H1 (cell line): ENCODE measurements around the gene GRIN2C. TPM values are rescaled to one million over a fixed set of nuclear protein-coding genes. Genes with fewer than 3 reads are reported as not detected.

ENCODE experiments used
- CTCF ChIA-PET: fragments of 300-600 bp; sonication (Branson Sonifier 250); formaldehyde crosslinking; loops from one replicate; lab custom pipeline; 2021; ENCODE audit not compliant: partially characterized antibody; lab: Charles Lee
- POLR2A ChIA-PET: fragments of 300-600 bp; sonication (Branson Sonifier 250); formaldehyde crosslinking; loops from one replicate; lab custom pipeline; 2021; ENCODE audit warnings: inconsistent platforms; ENCODE audit not compliant: partially characterized antibody; lab: Charles Lee
- DNase-seq, 2 experiments: peaks; one replicate each; pipeline versions ENCODE4 v3.0.0 to v3.0.0-alpha.2; 2010 to 2022; ENCODE audit warnings: low spot score in 2 of 2, low read depth in 1 of 2, mixed read lengths in 1 of 2
- FAIRE-seq: peaks from 2 replicates; lab custom pipeline; 2011; peaks lifted over from hg19 to GRCh38; lab: Jason Lieb, UNC
- H2AFZ ChIP-seq: 2 replicates; pipeline ENCODE4 v1.8.1; 2012; ENCODE audit warnings: low read length, inconsistent platforms
- H2AK5ac ChIP-seq: 2 replicates; pipeline ENCODE4 v1.6.1; 2013; ENCODE audit warnings: low read depth, low read length
- H2BK120ac ChIP-seq: replicated peaks from 2 replicates; pipeline ENCODE3; 2013; ENCODE audit warnings: low read depth, low read length, inconsistent platforms
- H2BK12ac ChIP-seq: 2 replicates; pipeline ENCODE4 v1.6.1; 2013; ENCODE audit warnings: low read depth, low read length
- H2BK15ac ChIP-seq: 2 replicates; pipeline ENCODE4 v1.6.1; 2013; ENCODE audit warnings: low read length
- H2BK20ac ChIP-seq: 2 replicates; pipeline ENCODE4 v1.6.1; 2013; ENCODE audit warnings: low read length
- H2BK5ac ChIP-seq: 2 replicates; pipeline ENCODE4 v1.6.1; 2013; ENCODE audit warnings: low read depth, low read length
- H3K14ac ChIP-seq: 2 replicates; pipeline ENCODE4 v1.6.1; 2013; ENCODE audit warnings: inconsistent platforms; ENCODE audit not compliant: insufficient read length
- H3K18ac ChIP-seq: 2 replicates; pipeline ENCODE4 v1.6.1; 2013; ENCODE audit warnings: low read length; ENCODE audit errors: extremely low read depth
- H3K23ac ChIP-seq: 2 replicates; pipeline ENCODE4 v1.6.1; 2013; ENCODE audit warnings: inconsistent platforms; ENCODE audit not compliant: insufficient read length
- H3K23me2 ChIP-seq: 2 replicates; pipeline ENCODE4 v1.6.1; 2013; ENCODE audit warnings: low read depth, low read length
- H3K27ac ChIP-seq: 2 replicates; pipeline ENCODE4 v1.6.1; 2011; ENCODE audit warnings: low read depth, low read length, inconsistent platforms
- H3K27me3 ChIP-seq, 4 experiments: replicated peaks in 1 of 4; 1 replicate in 1 of 4; 2 replicates in 3 of 4; pipeline versions ENCODE4 v1.6.1 to v1.8.1; 2011 to 2013; ENCODE audit warnings: low read length in 3 of 4, mild to moderate bottlenecking in 3 of 4, inconsistent platforms in 2 of 4, mixed read lengths in 2 of 4, moderate library complexity in 1 of 4; ENCODE audit not compliant: control insufficient read depth in 3 of 4, insufficient read depth in 3 of 4; ENCODE audit errors: extremely low read depth in 1 of 4
- H3K36me3 ChIP-seq, 4 experiments: 2 replicates each; pipeline versions ENCODE4 v1.6.1 to v1.8.1; 2011 to 2013; ENCODE audit warnings: mild to moderate bottlenecking in 4 of 4, low read length in 3 of 4, moderate library complexity in 2 of 4, control low read depth in 1 of 4, inconsistent platforms in 1 of 4; ENCODE audit not compliant: insufficient read depth in 4 of 4, control insufficient read depth in 2 of 4
- H3K4ac ChIP-seq: replicated peaks from 2 replicates; pipeline ENCODE3; 2013; ENCODE audit warnings: low read length, low read depth, mixed read lengths, inconsistent platforms; ENCODE audit not compliant: insufficient read length
- H3K4me1 ChIP-seq, 4 experiments: replicated peaks in 1 of 4; 1 replicate in 1 of 4; 2 replicates in 3 of 4; pipeline versions ENCODE4 v1.6.1 to v1.8.1; 2011 to 2013; ENCODE audit warnings: low read length in 3 of 4, inconsistent platforms in 2 of 4, mixed read lengths in 1 of 4; ENCODE audit not compliant: insufficient read depth in 4 of 4, control insufficient read depth in 3 of 4
- H3K4me2 ChIP-seq, 2 experiments: 2 replicates each; pipeline versions ENCODE4 v1.6.1 to v1.8.1; 2011 to 2013; ENCODE audit warnings: low read depth in 2 of 2, low read length in 2 of 2, control low read depth in 1 of 2, inconsistent platforms in 1 of 2, mild to moderate bottlenecking in 1 of 2; ENCODE audit not compliant: insufficient read depth in 1 of 2
- H3K4me3 ChIP-seq, 4 experiments: fragments of 200-600, 300-600 bp in 1 of 4; sonication (generic), shearing (Covaris generic), sonication (Bioruptor Twin) in 1 of 4; 2 replicates each; pipeline versions ENCODE4 v1.5.1 to v1.8.1; 2011 to 2016; ENCODE audit warnings: low read length in 4 of 4, low read depth in 3 of 4, control low read depth in 2 of 4, inconsistent platforms in 2 of 4, mild to moderate bottlenecking in 2 of 4, mixed read lengths in 1 of 4, moderate library complexity in 1 of 4; ENCODE audit not compliant: insufficient read depth in 2 of 4; ENCODE audit errors: extremely low read depth in 1 of 4
- H3K56ac ChIP-seq: replicated peaks from 2 replicates; pipeline ENCODE3; 2013; ENCODE audit warnings: low read depth, mild to moderate bottlenecking, mixed read lengths, low read length, inconsistent platforms; ENCODE audit not compliant: insufficient read length
- H3K79me1 ChIP-seq: 2 replicates; pipeline ENCODE4 v1.6.1; 2013; ENCODE audit warnings: low read depth, low read length, control low read depth
- H3K79me2 ChIP-seq, 2 experiments: 2 replicates each; pipeline versions ENCODE4 v1.6.1 to v1.8.1; 2012 to 2013; ENCODE audit warnings: low read length in 2 of 2, mild to moderate bottlenecking in 2 of 2, inconsistent platforms in 1 of 2; ENCODE audit not compliant: insufficient read depth in 2 of 2, control insufficient read depth in 1 of 2
- H3K9ac ChIP-seq, 4 experiments: replicated peaks in 1 of 4; 1 replicate in 1 of 4; 2 replicates in 3 of 4; pipeline versions ENCODE4 v1.6.1 to v1.8.1; 2011 to 2013; ENCODE audit warnings: low read depth in 3 of 4, low read length in 3 of 4, control low read depth in 2 of 4, mild to moderate bottlenecking in 2 of 4, moderate library complexity in 2 of 4, inconsistent platforms in 1 of 4; ENCODE audit errors: extremely low read depth in 1 of 4
- H3K9me3 ChIP-seq, 2 experiments: 2 replicates each; pipeline versions ENCODE4 v1.6.1 to v1.8.1; 2012 to 2013; ENCODE audit warnings: mild to moderate bottlenecking in 2 of 2, moderate library complexity in 2 of 2, control low read depth in 1 of 2, inconsistent platforms in 1 of 2, low read depth in 1 of 2, low read length in 1 of 2, mixed read lengths in 1 of 2; ENCODE audit not compliant: insufficient read depth in 2 of 2
- H4K20me1 ChIP-seq, 2 experiments: replicated peaks in 1 of 2; 2 replicates each; pipeline versions ENCODE3 to v1.8.1; 2011 to 2013; ENCODE audit warnings: inconsistent platforms in 2 of 2, low read length in 2 of 2, mild to moderate bottlenecking in 1 of 2; ENCODE audit not compliant: insufficient read depth in 2 of 2, control insufficient read depth in 1 of 2
- H4K5ac ChIP-seq: 2 replicates; pipeline ENCODE4 v1.6.1; 2013; ENCODE audit warnings: low read length, low read depth, mixed read lengths, inconsistent platforms; ENCODE audit not compliant: insufficient read length
- H4K8ac ChIP-seq: 2 replicates; pipeline ENCODE4 v1.8.0; 2013; ENCODE audit warnings: mild to moderate bottlenecking, moderate library complexity, low read length, inconsistent platforms; ENCODE audit not compliant: insufficient read depth; ENCODE audit errors: extremely low read depth
- H4K91ac ChIP-seq: replicated peaks from 2 replicates; pipeline ENCODE3; 2013; ENCODE audit warnings: low read length, mixed read lengths, inconsistent platforms; ENCODE audit not compliant: insufficient read length
- CTBP2 ChIP-seq: IDR thresholded peaks from 2 replicates; pipeline ENCODE4 v1.7.0; 2011; ENCODE audit warnings: borderline replicate concordance, mild to moderate bottlenecking, moderate library complexity, mixed read lengths, low read length; ENCODE audit not compliant: insufficient read depth, insufficient read length
- GTF2F1 ChIP-seq: IDR thresholded peaks from 2 replicates; pipeline ENCODE4 v1.6.1; 2012; ENCODE audit warnings: low read depth, low read length, improper control_type of control experiment, borderline replicate concordance
- HDAC6 ChIP-seq: IDR thresholded peaks from one replicate; pipeline ENCODE4 v1.7.1; 2012; ENCODE audit warnings: low read depth, mild to moderate bottlenecking, inconsistent platforms, low read length, moderate library complexity
- POLR2A ChIP-seq, 2 experiments: IDR thresholded peaks; 1 replicate in 1 of 2; 2 replicates in 1 of 2; pipeline ENCODE4 v1.6.1; 2011; ENCODE audit warnings: low read depth in 2 of 2, low read length in 2 of 2, mild to moderate bottlenecking in 2 of 2; ENCODE audit errors: control extremely low read depth in 1 of 2
- RAD21 ChIP-seq, 2 experiments: IDR thresholded peaks in 1 of 2; conservative IDR thresholded peaks in 1 of 2; 2 replicates each; pipeline ENCODE4 v1.6.1; 2011; ENCODE audit warnings: low read depth in 2 of 2, low read length in 2 of 2, improper control_type of control experiment in 1 of 2, inconsistent platforms in 1 of 2, mild to moderate bottlenecking in 1 of 2, moderate library complexity in 1 of 2
- USF2 ChIP-seq: IDR thresholded peaks from 2 replicates; pipeline ENCODE4 v1.6.1; 2011; ENCODE audit warnings: low read length, improper control_type of control experiment
- ZNF274 ChIP-seq: IDR thresholded peaks from 2 replicates; pipeline ENCODE4 v1.7.0; 2012; ENCODE audit warnings: low read length, borderline replicate concordance; ENCODE audit errors: extremely low read depth
- WGBS, 2 experiments: shearing (Covaris generic) in 1 of 2; methylation state at CpG; one replicate each; pipeline versions ENCODE4 v1.1.6 to v1.1.7; 2013 to 2015; ENCODE audit warnings: low lambda C conversion rate in 2 of 2, mixed read lengths in 2 of 2, inconsistent platforms in 1 of 2, low coverage in 1 of 2, missing lambda C conversion rate in 1 of 2; ENCODE audit not compliant: insufficient replicate concordance in 2 of 2, insufficient coverage in 1 of 2, insufficient read length in 1 of 2; ENCODE audit errors: extremely low coverage in 1 of 2, missing lambda C conversion rate in 1 of 2; 5-methylcytosine and 5-hydroxymethylcytosine counted together
- polyA plus RNA-seq, 7 experiments: library from polyadenylated mRNA; depleted of rRNA in 3 of 7; stranded (reverse) in 5 of 7; unstranded in 2 of 7; fragments of >200 nt in 5 of 7; fragments of 200-250 nt in 2 of 7; gene quantifications; 1 replicate in 5 of 7; 2 replicates in 1 of 7; 4 replicates in 1 of 7; pipeline versions ENCODE4 v1.2.1 to v1.2.3, GENCODE V29; 2011 to 2013; ENCODE audit warnings: missing spikeins in 2 of 7, mixed read lengths in 2 of 7
- total RNA-seq: library from RNA; stranded (reverse); fragmentation: NEBNext Ultra II Directional; extraction: Animal tissue kit (Norgen Biotek cat#: 25700); gene quantifications from 2 replicates; pipeline ENCODE4 v1.2.1, GENCODE V29; 2021

Gene GRIN2C
- total and polyA plus RNA-seq, 2 of the 8 experiments (the other 6 are each of a cell fraction or from before 2014, with no cell fraction given), result 0.06 to 0.07 TPM

DNA sequence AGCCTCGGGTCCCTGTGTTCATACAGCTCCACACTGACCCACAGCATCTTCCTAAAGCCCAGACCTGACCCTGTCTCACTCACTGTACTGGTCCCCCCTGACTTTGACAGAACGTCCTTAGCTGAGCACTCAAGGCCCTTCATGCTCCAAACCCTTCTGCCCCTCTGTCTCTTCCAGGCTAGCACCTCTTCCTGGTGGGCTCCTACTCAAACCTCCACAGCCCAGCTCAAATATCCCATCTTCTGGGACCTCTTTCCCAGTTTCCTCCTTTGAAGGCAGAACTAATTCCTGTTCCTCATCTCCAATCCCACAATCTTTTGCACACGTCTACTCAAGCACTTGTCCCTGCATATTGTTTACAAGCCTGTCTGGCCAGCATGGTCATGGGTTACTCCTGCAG lies 8.8 kb downstream of the GRIN2C start:
- Histone ChIP-seq H2BK5ac (no peak overlapping the region), H2AFZ (no peak overlapping the region), H3K79me1 (no peaks in the 10 kb centered on the region), H3K23ac (no peak overlapping the region), H3K27ac (no peak overlapping the region), H2BK120ac (no peak overlapping the region), H4K5ac (no peak overlapping the region), H2BK12ac (no peak overlapping the region), H3K14ac (no peak overlapping the region), H3K9ac (no peak overlapping the region), H3K79me2 (no peaks in the 10 kb centered on the region), H3K23me2 (peaks cover 4% of the 10 kb centered on the region; the same call in 1 of the 2 replicates), H3K4ac (no peak overlapping the region), H4K91ac (no peak overlapping the region), H4K20me1 (peaks cover 9 to 12% of the 10 kb centered on the region in 2 experiments), H3K9me3 (no peaks in the 10 kb centered on the region; a peak in 1 of 4 replicates), H2BK15ac (no peak overlapping the region), H3K27me3 (peaks cover 21 to 89% (median 68%) of the 10 kb centered on the region in 4 experiments), H3K18ac (no peak overlapping the region), H3K56ac (no peak overlapping the region), H3K4me1 (peaks cover 0 to 7% (median 3%) of the 10 kb centered on the region in 4 experiments; a peak in 5 of 7 replicates), H3K4me3 (no peak overlapping the region), H4K8ac (no peak overlapping the region), H3K36me3 (no peaks in the 10 kb centered on the region), H3K4me2 (no peak overlapping the region), H2AK5ac (no peak overlapping the region), H2BK20ac (no peak overlapping the region)
- ChIA-PET CTCF (interaction anchor here (1.3 to 99.6 kb wide), 3 partner anchors 7 to 104 kb away, joined by 6 to 2981 read pairs (median 2981); partner anchors contain the start of genes FDXR, GRIN2C and NAT9), POLR2A (interaction anchor here (0.9 to 3.0 kb wide), 4 partner anchors 9 to 106 kb away, joined by 3 to 23 read pairs (median 4); no protein-coding TSS in a partner anchor)
- TF ChIP-seq CTBP2 (no peak), POLR2A (IDR thresholded peaks at IDR 0.05; ENCODE audit: control extremely low read depth in 1 of 2, low read depth in 2 of 2, low read length in 2 of 2) (no peak), HDAC6 (no peak), USF2 (no peak), ZNF274 (no peak), RAD21 (IDR thresholded peaks at IDR 0.05 in 1 of 2, conservative IDR thresholded peaks at IDR 0.05 in 1 of 2; ENCODE audit: low read depth in 2 of 2, low read length in 2 of 2) (no peak), GTF2F1 (no peak)
- no peak for DNase-seq
- WGBS, 2 experiments, result 75% methylated on average over 3 of the region's 3 CpGs; no CpG with 5 or more reads in 1 of the 2 experiments
- FAIRE-seq, result no peak
